SK-N-SH (cell line): ENCODE measurements around the gene NUDT7. TPM values are rescaled to one million over a fixed set of nuclear protein-coding genes. Genes with fewer than 3 reads are reported as not detected.

ENCODE experiments used
- CTCF ChIA-PET: fragments of 300-600, 350-600 bp; formaldehyde crosslinking; extraction: SDS; loops from one replicate; lab custom pipeline; 2021; lab: Yijun Ruan, JAX
- POLR2A ChIA-PET: fragments of 350-600 bp; sonication (Branson Sonifier 250); formaldehyde crosslinking; extraction: SDS; loops from one replicate; lab custom pipeline; 2020; ENCODE audit warnings: antibody characterized with exemption, inconsistent platforms; lab: Yijun Ruan, JAX
- DNase-seq: peaks from one replicate; pipeline ENCODE4 v3.0.0; 2012
- H2AFZ ChIP-seq: fragments of 200-600 bp; sonication (generic); 2 replicates; pipeline ENCODE4 v1.8.1; 2016; ENCODE audit warnings: antibody characterized with exemption, mild to moderate bottlenecking, low read depth
- H3F3A ChIP-seq: fragments of 200-600 bp; sonication (generic); replicated peaks from 2 replicates; pipeline ENCODE3; 2016; ENCODE audit warnings: antibody characterized with exemption, mild to moderate bottlenecking; ENCODE audit not compliant: insufficient read depth
- H3K27ac ChIP-seq, 2 experiments: fragments of 200-500 bp in 1 of 2; fragments of 200-600 bp in 1 of 2; sonication (Bioruptor generic) in 1 of 2; sonication (generic), shearing (Covaris generic) in 1 of 2; 2 replicates each; pipeline versions ENCODE4 v1.5.1 to v1.6.1; 2014 to 2016; ENCODE audit warnings: low read depth in 2 of 2, inconsistent platforms in 1 of 2, low read length in 1 of 2, mild to moderate bottlenecking in 1 of 2, mixed read lengths in 1 of 2
- H3K27me3 ChIP-seq: fragments of 200-600 bp; sonication (generic), shearing (Covaris generic); 2 replicates; pipeline ENCODE4 v1.6.1; 2016; ENCODE audit warnings: mixed run types; ENCODE audit not compliant: insufficient read depth
- H3K36me3 ChIP-seq, 2 experiments: fragments of 200-500 bp in 1 of 2; fragments of 200-600 bp in 1 of 2; sonication (Bioruptor generic) in 1 of 2; sonication (generic) in 1 of 2; replicated peaks in 1 of 2; 2 replicates each; pipeline versions ENCODE3 to v1.5.1; 2014 to 2016; ENCODE audit warnings: low read length in 1 of 2, mild to moderate bottlenecking in 1 of 2; ENCODE audit not compliant: insufficient read depth in 2 of 2, control insufficient read depth in 1 of 2
- H3K4me1 ChIP-seq, 2 experiments: fragments of 200-500 bp in 1 of 2; fragments of 200-600 bp in 1 of 2; sonication (Bioruptor generic) in 1 of 2; sonication (generic), shearing (Covaris generic) in 1 of 2; 2 replicates each; pipeline versions ENCODE4 v1.5.1 to v1.6.1; 2014 to 2016; ENCODE audit warnings: low read depth in 1 of 2, low read length in 1 of 2, mixed run types in 1 of 2; ENCODE audit not compliant: insufficient read depth in 2 of 2, control insufficient read depth in 1 of 2
- H3K4me2 ChIP-seq: fragments of 200-600 bp; sonication (generic), shearing (Covaris generic); 2 replicates; pipeline ENCODE4 v1.6.1; 2017; ENCODE audit warnings: mixed run types
- H3K4me3 ChIP-seq, 2 experiments: fragments of 200-500 bp in 1 of 2; fragments of 200-600 bp in 1 of 2; sonication (Bioruptor generic) in 1 of 2; sonication (generic), shearing (Covaris generic) in 1 of 2; 2 replicates each; pipeline versions ENCODE4 v1.5.1 to v1.8.1; 2014 to 2016; ENCODE audit warnings: low read depth in 2 of 2, inconsistent platforms in 1 of 2, low read length in 1 of 2, mild to moderate bottlenecking in 1 of 2, mixed read lengths in 1 of 2, moderate library complexity in 1 of 2
- H3K79me2 ChIP-seq: fragments of 200-600 bp; sonication (generic); 2 replicates; pipeline ENCODE4 v1.8.1; 2017; ENCODE audit warnings: mild to moderate bottlenecking; ENCODE audit not compliant: insufficient read depth
- H3K9ac ChIP-seq: fragments of 200-600 bp; sonication (generic); 2 replicates; pipeline ENCODE4 v1.6.1; 2017; ENCODE audit warnings: mixed run types
- H3K9me2 ChIP-seq: fragments of 200-600 bp; sonication (generic); 2 replicates; pipeline ENCODE4 v1.6.1; 2017; ENCODE audit warnings: mixed run types
- H3K9me3 ChIP-seq: fragments of 200-600 bp; sonication (generic); 2 replicates; pipeline ENCODE4 v1.6.1; 2017; ENCODE audit warnings: mixed run types, mild to moderate bottlenecking, moderate library complexity
- H4K20me1 ChIP-seq: fragments of 200-600 bp; sonication (generic); 2 replicates; pipeline ENCODE4 v1.6.1; 2017; ENCODE audit warnings: mild to moderate bottlenecking, mixed run types; ENCODE audit not compliant: insufficient read depth
- CTCF ChIP-seq: fragments of 200-600 bp; sonication (generic); IDR thresholded peaks from 2 replicates; pipeline ENCODE4 v1.6.1; 2017; ENCODE audit warnings: antibody characterized with exemption, mild to moderate bottlenecking, moderate library complexity
- MXI1 ChIP-seq: IDR thresholded peaks from 2 replicates; pipeline ENCODE4 v1.6.1; 2012; ENCODE audit warnings: mild to moderate bottlenecking, low read depth, low read length, improper control_type of control experiment
- NFIC ChIP-seq: IDR thresholded peaks from 2 replicates; pipeline ENCODE4 v1.4.0; 2012; ENCODE audit warnings: borderline replicate concordance
- NRF1 ChIP-seq: IDR thresholded peaks from 2 replicates; pipeline ENCODE4 v1.6.1; 2012; ENCODE audit warnings: low read depth, mild to moderate bottlenecking, low read length
- POLR2AphosphoS5 ChIP-seq: IDR thresholded peaks from 2 replicates; pipeline ENCODE4 v1.6.1; 2012; ENCODE audit warnings: low read depth, low read length
- RFX5 ChIP-seq: IDR thresholded peaks from 2 replicates; pipeline ENCODE4 v1.6.1; 2012; ENCODE audit warnings: mild to moderate bottlenecking, improper control_type of control experiment, low read length
- RXRA ChIP-seq: IDR thresholded peaks from 2 replicates; pipeline ENCODE4 v1.4.0; 2012; ENCODE audit warnings: low read depth, mild to moderate bottlenecking, borderline replicate concordance
- TEAD4 ChIP-seq: IDR thresholded peaks from 2 replicates; pipeline ENCODE4 v1.4.0; 2012; ENCODE audit warnings: mild to moderate bottlenecking, borderline replicate concordance; ENCODE audit not compliant: insufficient read depth
- YY1 ChIP-seq: IDR thresholded peaks from 2 replicates; pipeline ENCODE4 v1.4.0; 2012; ENCODE audit warnings: low read depth, mild to moderate bottlenecking
- polyA plus RNA-seq, 3 experiments: library from polyadenylated mRNA; depleted of rRNA; stranded (reverse); fragments of >200 nt; gene quantifications; 2 replicates each; pipeline ENCODE4 v1.2.3, GENCODE V29; 2012
- TF ChIP-seq, protein P1 (sequence below): fragments of 150-350 bp; IDR thresholded peaks from 2 replicates; pipeline ENCODE4 v1.6.1; 2016; ENCODE audit warnings: mild to moderate bottlenecking, low read depth, low read length
- TF ChIP-seq, protein P2 (sequence below): fragments of 150-350 bp; IDR thresholded peaks from 2 replicates; pipeline ENCODE4 v1.6.1; 2017; ENCODE audit warnings: antibody characterized with exemption, low read length, low read depth, borderline replicate concordance
- TF ChIP-seq, protein P3 (sequence below): IDR thresholded peaks from 2 replicates; pipeline ENCODE4 v1.6.1; 2012; ENCODE audit warnings: mild to moderate bottlenecking, low read depth, low read length, moderate library complexity
- TF ChIP-seq, protein P4 (sequence below): IDR thresholded peaks from 2 replicates; pipeline ENCODE4 v1.4.0; 2012; ENCODE audit warnings: low read depth

The NUDT7 gene
- polyA plus RNA-seq, 1 of the 3 experiments (the other 2 are of a cell fraction): 11.4 TPM

DNA sequence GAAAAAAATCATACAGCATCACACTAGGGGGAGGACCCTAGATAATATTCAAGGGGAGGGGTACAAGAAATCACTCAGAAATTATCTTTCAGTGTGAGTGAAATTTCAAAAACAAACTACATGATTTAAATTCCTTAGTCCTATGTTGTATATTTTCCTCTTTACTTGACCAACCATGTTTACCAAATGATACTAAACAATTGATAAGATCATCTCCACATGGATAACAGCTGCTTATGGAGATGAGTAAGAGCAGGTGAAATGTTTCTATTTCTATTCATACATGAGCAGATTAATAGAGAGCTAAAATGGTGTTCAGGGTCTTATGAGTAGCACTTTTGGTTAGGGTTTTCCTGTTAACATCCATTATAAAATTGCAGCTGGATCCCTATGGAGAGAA lies 58.8 kb downstream of the NUDT7 start:
- no peak overlapping the region for H3K9ac ChIP-seq
- H3K4me2 ChIP-seq: 0 out of 2 replicates have a peak overlapping the region, but pooled peaks have one; percentile 29
- peak overlapping the region in 1 of 2 experiments; percentile 74; a peak in 1 of 4 replicates for H3K27ac ChIP-seq
- no peaks in the 10 kb centered on the region for H4K20me1 ChIP-seq
- ChIA-PET POLR2A (no interaction called here), CTCF (interaction anchor here (1.1 to 1.7 kb wide), 3 partner anchors 12 to 319 kb away, joined by 3 to 7 read pairs (median 3); partner anchors contain the start of gene WWOX)
- H3K4me1 ChIP-seq: no peaks in the 10 kb centered on the region
- no peak overlapping the region for H2AFZ ChIP-seq
- no peak for DNase-seq
- H3K4me3 ChIP-seq: no peak overlapping the region
- H3K9me3 ChIP-seq: no peaks in the 10 kb centered on the region
- no peaks in the 10 kb centered on the region for H3K36me3 ChIP-seq
- H3K9me2 ChIP-seq: no peaks in the 10 kb centered on the region
- H3K27me3 ChIP-seq: no peaks in the 10 kb centered on the region
- TF ChIP-seq, protein P1, sequence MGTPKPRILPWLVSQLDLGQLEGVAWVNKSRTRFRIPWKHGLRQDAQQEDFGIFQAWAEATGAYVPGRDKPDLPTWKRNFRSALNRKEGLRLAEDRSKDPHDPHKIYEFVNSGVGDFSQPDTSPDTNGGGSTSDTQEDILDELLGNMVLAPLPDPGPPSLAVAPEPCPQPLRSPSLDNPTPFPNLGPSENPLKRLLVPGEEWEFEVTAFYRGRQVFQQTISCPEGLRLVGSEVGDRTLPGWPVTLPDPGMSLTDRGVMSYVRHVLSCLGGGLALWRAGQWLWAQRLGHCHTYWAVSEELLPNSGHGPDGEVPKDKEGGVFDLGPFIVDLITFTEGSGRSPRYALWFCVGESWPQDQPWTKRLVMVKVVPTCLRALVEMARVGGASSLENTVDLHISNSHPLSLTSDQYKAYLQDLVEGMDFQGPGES: no peak
- TF ChIP-seq RFX5 (no peak), NFIC (no peak), YY1 (no peak), POLR2AphosphoS5 (no peak), TEAD4 (no peak), CTCF (no peak), MXI1 (no peak), NRF1 (no peak), RXRA (no peak)
- TF ChIP-seq, protein P2, sequence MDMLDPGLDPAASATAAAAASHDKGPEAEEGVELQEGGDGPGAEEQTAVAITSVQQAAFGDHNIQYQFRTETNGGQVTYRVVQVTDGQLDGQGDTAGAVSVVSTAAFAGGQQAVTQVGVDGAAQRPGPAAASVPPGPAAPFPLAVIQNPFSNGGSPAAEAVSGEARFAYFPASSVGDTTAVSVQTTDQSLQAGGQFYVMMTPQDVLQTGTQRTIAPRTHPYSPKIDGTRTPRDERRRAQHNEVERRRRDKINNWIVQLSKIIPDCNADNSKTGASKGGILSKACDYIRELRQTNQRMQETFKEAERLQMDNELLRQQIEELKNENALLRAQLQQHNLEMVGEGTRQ: no peak
- TF ChIP-seq, protein P3, sequence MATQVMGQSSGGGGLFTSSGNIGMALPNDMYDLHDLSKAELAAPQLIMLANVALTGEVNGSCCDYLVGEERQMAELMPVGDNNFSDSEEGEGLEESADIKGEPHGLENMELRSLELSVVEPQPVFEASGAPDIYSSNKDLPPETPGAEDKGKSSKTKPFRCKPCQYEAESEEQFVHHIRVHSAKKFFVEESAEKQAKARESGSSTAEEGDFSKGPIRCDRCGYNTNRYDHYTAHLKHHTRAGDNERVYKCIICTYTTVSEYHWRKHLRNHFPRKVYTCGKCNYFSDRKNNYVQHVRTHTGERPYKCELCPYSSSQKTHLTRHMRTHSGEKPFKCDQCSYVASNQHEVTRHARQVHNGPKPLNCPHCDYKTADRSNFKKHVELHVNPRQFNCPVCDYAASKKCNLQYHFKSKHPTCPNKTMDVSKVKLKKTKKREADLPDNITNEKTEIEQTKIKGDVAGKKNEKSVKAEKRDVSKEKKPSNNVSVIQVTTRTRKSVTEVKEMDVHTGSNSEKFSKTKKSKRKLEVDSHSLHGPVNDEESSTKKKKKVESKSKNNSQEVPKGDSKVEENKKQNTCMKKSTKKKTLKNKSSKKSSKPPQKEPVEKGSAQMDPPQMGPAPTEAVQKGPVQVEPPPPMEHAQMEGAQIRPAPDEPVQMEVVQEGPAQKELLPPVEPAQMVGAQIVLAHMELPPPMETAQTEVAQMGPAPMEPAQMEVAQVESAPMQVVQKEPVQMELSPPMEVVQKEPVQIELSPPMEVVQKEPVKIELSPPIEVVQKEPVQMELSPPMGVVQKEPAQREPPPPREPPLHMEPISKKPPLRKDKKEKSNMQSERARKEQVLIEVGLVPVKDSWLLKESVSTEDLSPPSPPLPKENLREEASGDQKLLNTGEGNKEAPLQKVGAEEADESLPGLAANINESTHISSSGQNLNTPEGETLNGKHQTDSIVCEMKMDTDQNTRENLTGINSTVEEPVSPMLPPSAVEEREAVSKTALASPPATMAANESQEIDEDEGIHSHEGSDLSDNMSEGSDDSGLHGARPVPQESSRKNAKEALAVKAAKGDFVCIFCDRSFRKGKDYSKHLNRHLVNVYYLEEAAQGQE: no peak
- TF ChIP-seq, protein P4, sequence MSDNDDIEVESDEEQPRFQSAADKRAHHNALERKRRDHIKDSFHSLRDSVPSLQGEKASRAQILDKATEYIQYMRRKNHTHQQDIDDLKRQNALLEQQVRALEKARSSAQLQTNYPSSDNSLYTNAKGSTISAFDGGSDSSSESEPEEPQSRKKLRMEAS: no peak
- TF ChIP-seq, all 33 proteins: peak for 0
- Histone ChIP-seq H3F3A (peaks cover 13% of the 10 kb centered on the region), H3K79me2 (no peaks in the 10 kb centered on the region)
